GM19467 (cell line): Measurements from ENCODE around the gene ARRDC1.
"Not testable (repeated sequence)": the region's sequence is repeated elsewhere in the genome, so short reads cannot be mapped to it uniquely, and the experiment has no call there.

ENCODE experiments used
- ATAC-seq: cut with Tn5 transposase; IDR thresholded peaks from one replicate; pipeline ENCODE4 v1.9.1; 2021; ENCODE audit warnings: mild to moderate bottlenecking, moderate library complexity; ENCODE audit not compliant: unreplicated experiment

The ARRDC1 gene

DNA sequence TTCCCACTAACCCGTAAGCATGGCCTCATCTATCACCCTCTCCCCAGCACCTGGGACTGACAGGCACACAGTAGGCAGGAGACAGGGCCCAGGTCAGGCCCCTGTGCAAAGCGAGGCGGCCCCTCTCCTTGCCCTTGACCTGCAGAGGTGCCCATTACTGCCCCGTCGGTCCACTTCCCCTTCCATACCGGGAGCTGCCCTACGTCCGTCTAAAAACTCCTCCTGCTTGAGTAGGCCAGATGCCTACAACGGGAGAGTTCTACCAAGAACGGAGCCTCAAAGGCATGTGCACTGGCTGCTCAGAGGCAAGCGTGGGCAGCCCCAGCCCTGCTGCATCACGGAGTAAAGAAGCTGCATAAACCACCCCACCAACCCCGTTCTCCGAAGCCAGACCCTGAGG lies 22.1 kb upstream of the ARRDC1 start:
- no peak for ATAC-seq

- ATAC-seq = no peak
These were observed 21.5 kb upstream of the ARRDC1 start for GRCh38 chr9:137583957-137584356.

DNA sequence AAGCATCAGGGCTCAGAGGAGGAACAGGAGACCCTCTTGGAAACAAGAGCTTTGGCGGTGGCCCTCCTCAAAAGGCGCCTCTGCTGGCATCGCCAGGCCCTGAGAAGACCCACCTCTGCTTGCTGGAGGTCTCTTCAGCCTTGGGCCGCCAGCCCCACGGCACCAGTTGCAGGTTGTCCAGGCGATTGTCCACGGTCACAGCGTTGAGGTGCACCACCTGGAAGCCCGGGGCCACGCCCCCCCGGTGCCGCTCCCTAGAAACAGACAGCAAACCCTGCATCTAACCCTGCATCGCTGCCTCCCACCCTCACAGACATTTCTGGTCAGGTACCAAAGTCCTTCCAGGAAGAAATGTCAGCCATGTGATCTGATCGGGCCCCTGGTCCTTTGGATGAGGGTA lies 18.6 kb upstream of the ARRDC1 start:
- no peak for ATAC-seq

GRCh38 chr9:137588311-137588710 lies 17.2 kb upstream of the ARRDC1 start:
- no peak for ATAC-seq

DNA sequence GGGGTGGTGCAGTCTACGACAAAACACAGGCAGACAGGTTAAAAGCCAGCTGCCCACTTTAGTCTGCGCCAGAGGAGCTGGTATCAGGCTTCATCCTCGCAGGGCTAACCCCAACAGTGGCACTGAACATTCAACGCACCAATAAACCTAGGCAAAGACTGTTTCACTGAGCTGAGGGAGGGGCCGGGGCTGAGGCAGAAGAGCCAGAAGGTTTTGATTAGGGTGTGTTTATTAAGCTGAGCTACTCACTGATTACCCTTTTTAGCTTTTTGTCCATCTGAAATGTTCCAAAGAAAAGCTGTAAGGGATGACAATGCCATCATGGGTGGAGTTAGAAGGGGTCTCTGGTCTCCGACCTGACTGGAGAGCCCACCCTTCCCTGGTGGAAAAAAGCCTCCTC lies 16.6 kb upstream of the ARRDC1 start:
- ATAC-seq = no peak

- peak; percentile 14 for ATAC-seq
These were observed 15.9 kb upstream of the ARRDC1 start for GRCh38 chr9:137589441-137590122.

DNA sequence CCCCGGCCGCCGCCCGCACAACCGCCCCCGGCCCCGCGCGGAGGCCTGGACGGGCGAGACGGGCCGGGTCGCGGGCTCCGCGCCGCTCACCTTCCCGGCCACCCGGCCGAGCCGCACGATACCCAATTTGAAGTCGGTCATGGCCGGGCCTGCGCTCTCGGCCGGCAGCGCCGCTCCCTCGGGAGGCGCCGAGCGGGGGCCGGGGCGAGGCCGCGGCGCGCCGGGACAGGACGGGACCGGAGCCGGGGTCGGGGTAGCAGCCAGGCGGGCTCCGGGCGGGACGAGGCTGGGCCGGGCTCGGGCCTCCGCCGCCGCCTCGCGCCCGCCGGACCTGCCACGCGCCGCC lies 15.4 kb upstream of the ARRDC1 start:
- no peak for ATAC-seq

- ATAC-seq = peak; percentile 80
These were observed 14.8 kb upstream of the ARRDC1 start, which contains the start of gene ZMYND19 for GRCh38 chr9:137590469-137591383. ZMYND19 (minus strand) TSS chr9:137590512; CDS start chr9:137590263, 249 bp downstream.

DNA sequence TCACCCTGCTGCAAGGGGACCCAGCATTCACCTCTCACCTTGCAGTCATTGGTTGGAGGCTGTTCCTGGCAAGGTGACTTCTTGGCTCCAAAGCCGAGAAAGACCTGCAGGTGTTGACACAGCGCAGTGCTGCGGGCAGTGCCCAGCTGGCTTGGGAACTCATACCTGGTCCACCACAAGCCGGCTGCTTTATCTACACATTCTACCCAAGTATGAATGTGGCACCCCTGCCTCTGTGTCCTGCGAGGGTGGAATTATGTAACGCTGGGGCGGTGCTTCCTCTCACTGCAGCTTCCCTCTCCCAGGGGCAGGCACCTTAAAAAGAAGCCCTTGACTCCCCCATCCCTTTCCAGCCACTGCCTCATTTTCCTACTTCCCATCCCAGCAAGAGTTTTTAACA lies 12.7 kb upstream of the ARRDC1 start:
- ATAC-seq = no peak

DNA sequence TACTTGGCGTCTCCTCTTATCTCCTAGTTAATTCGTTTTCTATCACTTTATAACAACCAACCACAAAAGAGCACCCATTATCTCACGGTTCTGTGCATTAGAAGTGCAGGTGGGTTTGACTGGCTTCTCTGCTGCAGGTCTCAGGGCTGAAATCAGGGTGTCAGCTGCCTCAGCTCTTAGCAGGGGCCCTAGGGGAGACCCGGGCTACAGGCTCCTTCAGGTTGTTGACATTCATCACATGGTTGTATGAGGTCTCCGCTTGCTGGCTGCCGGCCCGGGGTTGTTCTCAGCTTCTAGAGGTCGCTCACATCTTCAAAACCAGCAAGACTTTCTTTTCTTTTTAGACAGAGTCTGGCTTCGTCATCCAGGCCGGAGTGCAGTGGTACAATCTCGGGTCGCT lies 12.3 kb upstream of the ARRDC1 start:
- ATAC-seq = no peak

- not testable (repeated sequence) for ATAC-seq
These were observed 8.9 kb upstream of the ARRDC1 start for GRCh38 chr9:137596577-137596976.

DNA sequence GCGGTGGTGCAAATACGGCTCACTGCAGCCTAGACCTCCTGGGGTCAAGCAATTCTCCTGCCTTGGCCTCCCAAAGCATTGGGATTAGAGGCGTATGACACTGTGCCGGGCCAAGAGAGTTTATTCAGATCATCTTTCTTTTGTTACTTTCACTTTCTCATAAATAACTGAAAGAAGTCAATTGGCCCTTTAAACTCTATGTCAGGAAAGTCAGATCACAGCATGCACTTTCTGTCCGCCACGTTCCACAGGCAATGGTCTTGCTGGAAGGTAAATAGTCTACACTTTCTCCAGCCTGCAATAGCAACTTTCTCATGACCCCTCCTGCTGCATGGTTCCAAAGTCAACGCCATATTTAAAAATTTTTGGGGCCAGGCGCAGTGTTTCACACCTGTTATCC lies 6.5 kb upstream of the ARRDC1 start:
- no peak for ATAC-seq

DNA sequence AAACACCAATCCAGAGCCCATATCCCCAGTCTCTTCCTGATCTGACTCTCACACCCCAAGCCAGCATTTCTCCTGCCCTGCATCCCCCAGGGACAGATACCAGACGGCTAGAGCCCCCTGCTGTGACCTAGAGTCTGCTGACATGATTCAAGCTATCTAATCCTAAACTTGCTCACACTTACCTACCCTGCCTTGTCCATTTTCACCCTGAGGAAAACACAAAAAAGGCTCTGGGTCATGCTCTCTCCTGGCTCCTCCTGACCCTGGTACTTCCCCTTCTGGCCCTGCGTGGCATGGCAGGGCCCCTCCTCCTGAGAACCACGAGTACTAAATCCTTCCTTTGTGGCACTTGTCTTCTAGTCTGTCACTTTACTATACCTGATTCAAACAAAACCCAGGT lies 2.8 kb upstream of the ARRDC1 start:
- no peak for ATAC-seq

- no peak for ATAC-seq
These were observed 1.6 kb upstream of the ARRDC1 start for GRCh38 chr9:137603879-137604278.

DNA sequence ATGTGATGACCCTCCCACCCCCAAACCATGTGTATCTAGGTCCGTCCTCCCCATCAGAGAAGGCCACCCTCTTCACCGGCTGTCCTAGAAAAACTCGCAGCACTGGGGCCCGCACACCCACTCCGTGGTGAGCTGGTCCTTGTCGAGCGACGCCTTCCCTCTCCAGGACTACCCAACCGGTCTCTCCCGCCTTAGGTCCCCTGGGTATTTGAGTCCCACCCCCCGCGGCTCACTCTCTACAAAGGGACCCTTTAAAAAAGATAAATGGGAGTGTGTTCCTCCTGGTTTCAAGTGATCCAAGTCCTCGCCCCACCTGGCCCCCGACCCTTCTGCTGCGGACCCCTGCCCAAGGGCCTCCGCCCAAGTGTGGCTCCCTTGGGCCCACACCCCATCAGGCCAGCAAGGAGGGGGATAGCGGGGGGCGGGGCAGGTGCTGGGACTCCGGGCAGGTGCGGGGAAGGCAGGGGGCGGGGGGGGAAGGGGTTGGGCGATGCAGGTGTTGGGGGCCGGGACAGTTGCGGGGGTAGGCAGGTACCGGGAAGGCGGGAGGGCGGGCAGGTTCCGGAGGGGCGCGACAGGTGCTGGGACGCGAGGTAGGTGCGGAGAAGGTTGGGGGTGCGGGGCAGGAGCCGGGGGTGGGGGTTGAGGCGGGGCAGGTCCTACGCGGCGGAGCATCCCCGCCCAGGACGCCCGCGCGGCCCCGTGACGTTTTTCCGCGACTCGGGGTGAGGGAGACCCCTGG lies 970 bp upstream of the ARRDC1 start:
- ATAC-seq = no peak

DNA sequence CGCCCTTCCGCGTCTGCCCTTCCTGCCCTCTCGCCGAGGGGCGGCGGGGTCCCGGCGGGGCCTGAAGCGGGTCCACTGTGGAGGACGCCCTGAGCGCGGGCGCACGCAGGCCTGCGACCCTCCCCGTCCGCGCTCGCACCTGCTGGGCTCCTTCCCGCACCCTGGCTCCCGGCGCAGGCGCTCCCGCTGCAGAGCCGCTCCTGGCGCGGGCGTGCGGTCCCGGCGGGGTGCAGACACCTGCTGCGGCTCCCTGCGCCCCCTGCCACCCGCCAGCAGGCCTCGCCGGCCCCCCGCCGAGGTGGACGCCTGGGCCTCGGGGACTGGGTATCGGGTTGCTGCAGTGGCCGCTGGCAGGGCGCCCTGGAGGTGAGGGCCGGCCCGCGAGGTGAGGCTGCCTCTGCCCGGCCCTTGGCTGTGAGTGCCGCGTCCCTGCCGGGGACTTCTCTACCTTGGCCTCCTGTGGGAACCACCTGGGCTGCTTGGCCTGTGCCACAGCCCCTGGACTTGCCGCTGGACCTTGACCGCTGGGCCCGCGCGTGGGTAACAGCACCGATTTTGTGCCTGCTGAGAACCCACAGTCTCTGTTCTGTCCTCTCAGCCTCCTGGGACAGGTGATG lies 627 bp downstream of the ARRDC1 start:
- peak; percentile 10 for ATAC-seq

GRCh38 chr9:137606734-137607138 lies 1.2 kb downstream of the ARRDC1 start:
- ATAC-seq = no peak

DNA sequence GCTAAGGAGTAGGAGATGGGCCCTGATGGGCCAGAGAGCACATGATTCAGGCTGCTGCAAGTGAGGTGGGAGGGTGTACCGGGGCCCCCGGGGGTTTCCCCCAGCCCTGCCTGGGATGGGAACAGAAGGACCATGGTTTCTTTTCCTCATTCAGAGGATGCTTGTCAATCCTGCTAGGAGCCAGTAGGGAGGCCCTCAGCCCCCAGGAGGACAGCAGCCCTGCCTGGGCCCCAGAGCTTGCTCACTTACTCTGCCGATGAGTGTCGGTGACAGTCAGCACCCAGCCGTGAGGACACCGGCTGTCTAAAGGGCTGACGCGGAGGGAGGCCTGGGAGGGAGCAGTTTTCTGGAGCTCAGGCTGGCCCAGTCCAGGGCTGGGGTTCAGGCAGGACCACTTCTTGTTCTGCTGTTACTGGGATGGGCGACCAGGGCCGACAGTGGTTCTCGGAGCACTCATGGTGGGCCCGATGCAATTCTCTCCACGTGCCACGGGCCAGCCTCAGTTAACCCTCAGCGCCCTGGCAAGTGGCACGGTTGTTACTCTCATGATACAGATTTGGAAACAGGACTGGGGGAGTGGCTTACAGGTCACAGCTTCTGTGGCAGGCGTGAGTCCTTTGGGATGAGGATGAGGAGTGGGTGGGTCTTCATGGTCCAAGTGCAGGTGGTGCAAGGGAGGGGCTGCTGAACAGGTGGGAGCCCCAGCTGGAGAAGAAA lies 1.8 kb downstream of the ARRDC1 start:
- no peak for ATAC-seq

GRCh38 chr9:137610944-137611343 lies 5.5 kb downstream of the ARRDC1 start:
- no peak for ATAC-seq
